DND-41 (cell line): ENCODE measurements around the gene SLC23A2.

Source experiments
- ATAC-seq: fragments of 200-7000 bp; cut with Tn5 transposase; 3 replicates; pipeline ENCODE4 v1.9.1; 2021; ENCODE audit warnings: low read depth; ENCODE audit not compliant: insufficient read depth
- DNase-seq: peaks from one replicate; pipeline ENCODE4 v3.0.0-alpha.2; 2020
- H2AFZ ChIP-seq: 2 replicates; pipeline ENCODE4 v1.6.0; 2012; ENCODE audit warnings: low read depth, low read length
- H3K27ac ChIP-seq: 2 replicates; pipeline ENCODE4 v1.5.1; 2012; ENCODE audit warnings: low read length, inconsistent platforms
- H3K27me3 ChIP-seq: fragments of 200-600 bp; sonication (generic); 2 replicates; pipeline ENCODE4 v1.6.0; 2012; ENCODE audit warnings: low read length, mild to moderate bottlenecking, inconsistent platforms; ENCODE audit not compliant: insufficient read depth, poor library complexity
- H3K36me3 ChIP-seq: 2 replicates; pipeline ENCODE4 v1.5.1; 2012; ENCODE audit warnings: low read length, inconsistent platforms; ENCODE audit not compliant: insufficient read depth
- H3K4me1 ChIP-seq: 2 replicates; pipeline ENCODE4 v1.5.1; 2012; ENCODE audit warnings: mild to moderate bottlenecking, low read length; ENCODE audit not compliant: insufficient read depth
- H3K4me2 ChIP-seq: 2 replicates; pipeline ENCODE4 v1.6.0; 2012; ENCODE audit warnings: mild to moderate bottlenecking, moderate library complexity, low read length, inconsistent platforms; ENCODE audit not compliant: insufficient read depth
- H3K4me3 ChIP-seq, 2 experiments: fragments of 200-600 bp in 1 of 2; shearing (Covaris generic) in 1 of 2; 2 replicates each; pipeline ENCODE4 v1.5.1; 2012 to 2016; ENCODE audit warnings: inconsistent platforms in 2 of 2, low read length in 2 of 2, mild to moderate bottlenecking in 2 of 2, low read depth in 1 of 2, moderate library complexity in 1 of 2
- H3K79me2 ChIP-seq: 2 replicates; pipeline ENCODE4 v1.6.0; 2012; ENCODE audit warnings: low read length, inconsistent platforms; ENCODE audit not compliant: insufficient read depth
- H3K9ac ChIP-seq: 2 replicates; pipeline ENCODE4 v1.6.0; 2012; ENCODE audit warnings: low read depth, mild to moderate bottlenecking, inconsistent platforms, low read length, moderate library complexity
- H3K9me3 ChIP-seq: 2 replicates; pipeline ENCODE4 v1.5.1; 2012; ENCODE audit warnings: low read length, moderate library complexity, mild to moderate bottlenecking, inconsistent platforms; ENCODE audit not compliant: insufficient read depth, severe bottlenecking
- H4K20me1 ChIP-seq: 2 replicates; pipeline ENCODE4 v1.6.0; 2012; ENCODE audit warnings: low read length; ENCODE audit not compliant: insufficient read depth
- EZH2 ChIP-seq: IDR thresholded peaks from 3 replicates; pipeline ENCODE4 v1.6.1; 2012; ENCODE audit warnings: borderline replicate concordance, low read depth, mild to moderate bottlenecking, moderate library complexity, low read length, inconsistent platforms; ENCODE audit not compliant: severe bottlenecking
- TF ChIP-seq, protein P1 (sequence below): IDR thresholded peaks from 2 replicates; pipeline ENCODE4 v1.5.1; 2012; ENCODE audit warnings: borderline replicate concordance, low read length, moderate library complexity, mild to moderate bottlenecking; ENCODE audit not compliant: poor library complexity, severe bottlenecking; ENCODE audit errors: extremely low read depth

The SLC23A2 gene

DNA sequence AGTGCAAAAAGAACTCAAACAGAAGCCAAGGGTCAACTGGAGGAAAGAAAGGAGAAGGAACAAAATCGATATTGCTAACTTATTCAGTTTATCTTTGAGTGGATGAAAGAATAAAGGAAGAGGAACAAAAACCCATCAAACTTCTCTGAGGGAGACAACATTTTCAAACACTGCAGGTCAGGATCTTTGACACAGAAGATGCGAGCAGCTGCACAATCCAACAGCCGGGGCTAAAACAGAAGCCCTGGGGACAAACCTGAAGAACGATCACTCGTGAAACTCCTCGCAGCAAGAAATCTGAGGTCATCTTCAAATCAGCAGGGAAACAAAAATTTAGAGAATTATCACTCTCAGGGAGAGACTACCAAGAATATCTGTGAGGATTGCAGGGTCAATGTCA is 14.2 kb downstream of the SLC23A2 start:
- H4K20me1 ChIP-seq, result peaks cover 58% of the 10 kb centered on the region
- no peak overlapping the region for H3K9ac ChIP-seq
- no peak overlapping the region for H3K27ac ChIP-seq
- TF ChIP-seq, protein P1, sequence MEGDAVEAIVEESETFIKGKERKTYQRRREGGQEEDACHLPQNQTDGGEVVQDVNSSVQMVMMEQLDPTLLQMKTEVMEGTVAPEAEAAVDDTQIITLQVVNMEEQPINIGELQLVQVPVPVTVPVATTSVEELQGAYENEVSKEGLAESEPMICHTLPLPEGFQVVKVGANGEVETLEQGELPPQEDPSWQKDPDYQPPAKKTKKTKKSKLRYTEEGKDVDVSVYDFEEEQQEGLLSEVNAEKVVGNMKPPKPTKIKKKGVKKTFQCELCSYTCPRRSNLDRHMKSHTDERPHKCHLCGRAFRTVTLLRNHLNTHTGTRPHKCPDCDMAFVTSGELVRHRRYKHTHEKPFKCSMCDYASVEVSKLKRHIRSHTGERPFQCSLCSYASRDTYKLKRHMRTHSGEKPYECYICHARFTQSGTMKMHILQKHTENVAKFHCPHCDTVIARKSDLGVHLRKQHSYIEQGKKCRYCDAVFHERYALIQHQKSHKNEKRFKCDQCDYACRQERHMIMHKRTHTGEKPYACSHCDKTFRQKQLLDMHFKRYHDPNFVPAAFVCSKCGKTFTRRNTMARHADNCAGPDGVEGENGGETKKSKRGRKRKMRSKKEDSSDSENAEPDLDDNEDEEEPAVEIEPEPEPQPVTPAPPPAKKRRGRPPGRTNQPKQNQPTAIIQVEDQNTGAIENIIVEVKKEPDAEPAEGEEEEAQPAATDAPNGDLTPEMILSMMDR, result no peak
- TF ChIP-seq EZH2, result no peak
- H3K9me3 ChIP-seq, result no peaks in the 10 kb centered on the region
- H3K4me1 ChIP-seq, result no peaks in the 10 kb centered on the region
- no peak for ATAC-seq
- H3K79me2 ChIP-seq, result peaks cover 94% of the 10 kb centered on the region
- no peak overlapping the region for H3K4me2 ChIP-seq
- no peak for DNase-seq
- H3K4me3 ChIP-seq, result no peak overlapping the region
- H2AFZ ChIP-seq, result no peak overlapping the region
- no peaks in the 10 kb centered on the region for H3K27me3 ChIP-seq
- peaks cover 5% of the 10 kb centered on the region; the same call in 1 of the 2 replicates for H3K36me3 ChIP-seq

DNA sequence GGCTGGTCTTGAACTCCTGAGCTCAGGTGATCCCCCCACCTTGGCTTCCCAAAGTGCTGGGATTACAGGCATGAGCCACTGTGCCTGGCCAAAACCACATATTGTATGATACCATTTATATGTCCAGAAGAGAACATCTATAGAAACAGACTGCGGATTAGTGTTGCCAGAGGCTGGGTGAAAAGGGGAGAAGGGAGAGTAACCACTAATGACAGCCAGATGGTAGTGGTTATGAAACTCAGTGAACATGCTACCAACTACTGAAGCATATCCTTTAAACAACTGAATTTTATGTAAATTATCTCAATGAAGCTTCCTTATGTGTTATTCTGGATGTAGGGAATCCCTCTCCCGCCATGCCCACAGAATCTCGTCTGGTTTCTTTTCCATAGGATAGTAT is 15.7 kb downstream of the SLC23A2 start:
- ATAC-seq, result no peak
- Histone ChIP-seq H3K4me2 (no peak overlapping the region), H3K79me2 (peaks cover 94% of the 10 kb centered on the region)

DNA sequence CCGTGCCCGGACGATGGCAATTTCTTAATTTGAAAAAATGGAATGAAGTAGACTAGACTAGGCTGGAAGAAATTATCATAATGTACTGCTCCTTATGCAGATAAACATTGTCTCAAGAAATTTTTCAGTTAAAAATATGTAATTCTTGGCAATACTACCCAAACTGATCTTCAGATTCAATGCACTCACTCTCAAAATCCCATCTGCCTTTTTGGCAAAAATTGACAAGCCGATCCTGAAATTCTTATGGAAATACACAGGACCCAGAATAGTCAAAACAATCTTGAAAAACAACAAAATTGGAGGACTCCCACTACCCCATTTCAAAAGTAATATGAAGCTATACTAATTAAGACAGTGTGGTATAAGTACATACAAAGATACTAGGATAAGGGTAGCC is 19.0 kb downstream of the SLC23A2 start:
- no peak overlapping the region for H3K27ac ChIP-seq
- TF ChIP-seq, protein P1, result no peak
- TF ChIP-seq EZH2, result no peak
- peaks cover 64% of the 10 kb centered on the region for H4K20me1 ChIP-seq
- no peaks in the 10 kb centered on the region for H3K4me1 ChIP-seq
- H3K79me2 ChIP-seq, result peaks cover 95% of the 10 kb centered on the region
- ATAC-seq (no peak), DNase-seq (no peak)
- H2AFZ ChIP-seq, result no peak overlapping the region
- no peak overlapping the region for H3K4me2 ChIP-seq
- no peak overlapping the region for H3K4me3 ChIP-seq
- H3K27me3 ChIP-seq, result no peaks in the 10 kb centered on the region
- no peaks in the 10 kb centered on the region for H3K9me3 ChIP-seq
- H3K36me3 ChIP-seq, result peaks cover 5% of the 10 kb centered on the region; the same call in 1 of the 2 replicates
- H3K9ac ChIP-seq, result no peak overlapping the region

More for the DNA sequence above, 15.7 kb downstream of the SLC23A2 start:
- H3K9me3 ChIP-seq, result no peaks in the 10 kb centered on the region
- DNase-seq, result no peak
- H3K4me1 ChIP-seq, result no peaks in the 10 kb centered on the region
- no peak overlapping the region for H3K9ac ChIP-seq
- H3K27me3 ChIP-seq, result no peaks in the 10 kb centered on the region
- H3K4me3 ChIP-seq, result no peak overlapping the region
- H3K36me3 ChIP-seq, result peaks cover 5% of the 10 kb centered on the region; the same call in 1 of the 2 replicates
- TF ChIP-seq EZH2, result no peak
- TF ChIP-seq, protein P1, result no peak
- H2AFZ ChIP-seq, result no peak overlapping the region
- no peak overlapping the region for H3K27ac ChIP-seq
- peaks cover 58% of the 10 kb centered on the region for H4K20me1 ChIP-seq

DNA sequence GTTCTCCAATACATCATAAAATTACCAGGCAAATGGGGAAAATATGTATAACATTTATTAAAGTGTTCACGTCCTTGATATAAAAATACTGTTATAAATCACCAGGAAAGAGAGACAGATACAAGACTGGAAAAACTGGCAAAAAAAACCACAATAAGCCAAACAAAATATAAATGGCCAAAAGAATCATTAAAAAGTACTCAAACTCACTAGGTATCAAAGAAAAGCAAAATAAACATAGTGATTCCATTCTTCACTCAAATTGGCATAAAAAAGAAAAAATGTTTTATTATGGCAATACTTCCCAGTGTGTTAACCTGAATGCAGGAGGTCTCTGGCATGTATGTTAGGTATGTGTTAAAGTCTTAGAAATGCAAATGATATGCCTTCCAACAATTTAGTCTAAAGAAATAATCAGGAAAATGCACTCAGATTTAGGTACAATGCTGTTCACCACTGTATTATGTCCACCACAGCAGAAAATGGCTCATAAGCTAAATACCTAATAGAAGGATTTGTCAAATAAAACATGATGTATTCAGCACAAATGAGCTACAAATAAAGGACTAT is 21.4 kb downstream of the SLC23A2 start:
- peaks cover 93% of the 10 kb centered on the region for H3K79me2 ChIP-seq
- ATAC-seq (no peak), DNase-seq (no peak)
- H3K9me3 ChIP-seq, result no peaks in the 10 kb centered on the region
- no peak overlapping the region for H2AFZ ChIP-seq
- H3K36me3 ChIP-seq, result no peaks in the 10 kb centered on the region
- no peaks in the 10 kb centered on the region for H3K27me3 ChIP-seq
- H3K4me2 ChIP-seq, result no peak overlapping the region
- H3K4me3 ChIP-seq, result no peak overlapping the region
- peaks cover 56% of the 10 kb centered on the region for H4K20me1 ChIP-seq
- H3K9ac ChIP-seq, result no peak overlapping the region
- TF ChIP-seq, protein P1, result no peak
- no peak for TF ChIP-seq EZH2
- H3K4me1 ChIP-seq, result no peaks in the 10 kb centered on the region
- no peak overlapping the region for H3K27ac ChIP-seq
